ENCODE measurements around the gene PTPRA. TPM values are rescaled to one million over a fixed set of nuclear protein-coding genes. Genes with fewer than 3 reads are reported as not detected.

Gene PTPRA
- total and polyA plus RNA-seq, 9 of the 15 experiments (the other 6 are each of a cell fraction or from before 2014, with no cell fraction given), result 3.4 to 80.5 (median 28.0) TPM

- H3K9me3 ChIP-seq (replicated peaks; ENCODE audit: control insufficient read depth, insufficient read depth, low read depth, low read length), result no peaks in the 10 kb centered on the region
- in situ Hi-C loops (cut with MboI), result loop anchor here (10.0 kb wide), 1 partner anchor 237 kb away; no protein-coding TSS in a partner anchor
These were observed 118.3 kb downstream of the PTPRA start for GRCh38 chr20:2991532-2991931.

DNA sequence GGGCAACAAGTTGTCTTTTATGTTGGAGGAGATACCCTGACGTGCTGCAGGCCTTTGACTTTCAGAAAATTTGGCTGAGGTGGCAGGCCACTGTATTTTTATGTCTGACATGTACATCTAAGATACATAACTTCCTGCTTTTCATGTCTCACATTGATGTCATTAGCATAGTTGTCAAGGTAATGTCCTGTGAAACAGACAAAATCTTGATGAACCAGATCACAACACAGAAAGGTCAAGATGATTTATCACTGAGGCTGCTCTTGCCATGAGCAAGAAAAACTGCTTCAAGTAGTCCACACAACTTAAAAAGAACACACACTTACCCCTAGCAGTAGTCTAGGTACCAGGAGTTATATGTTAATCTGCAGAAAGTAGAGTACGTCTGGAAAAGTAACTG lies 120.0 kb downstream of the PTPRA start:
- Histone ChIP-seq H3K36me3 (ENCODE audit: control insufficient read depth, insufficient read depth, low read length) (peaks cover 61% of the 10 kb centered on the region), H3K4me2 (ENCODE audit: insufficient read depth, low read length) (no peak overlapping the region), H3K27me3 (ENCODE audit: control insufficient read depth in 2 of 2, insufficient read depth in 2 of 2, low read length in 2 of 2) (no peaks in the 10 kb centered on the region), H3K9me3 (replicated peaks; ENCODE audit: control insufficient read depth, insufficient read depth, low read depth, low read length) (no peaks in the 10 kb centered on the region), H2AFZ (ENCODE audit: low read depth, low read length) (no peak overlapping the region), H3K27ac (ENCODE audit: extremely low read depth, low read depth, low read length) (no peak overlapping the region), H3K4me3 (no peak overlapping the region), H3K79me2 (ENCODE audit: control insufficient read depth, insufficient read depth, low read length) (no peaks in the 10 kb centered on the region), H3K4me1 (replicated peaks in 1 of 2; ENCODE audit: control insufficient read depth in 2 of 2, insufficient read depth in 2 of 2, low read length in 2 of 2) (no peaks in the 10 kb centered on the region), H4K20me1 (replicated peaks; ENCODE audit: control insufficient read depth, insufficient read depth, low read length) (no peaks in the 10 kb centered on the region), H3K9me1 (ENCODE audit: control insufficient read depth, insufficient read depth, low read length) (no peaks in the 10 kb centered on the region), H3K9ac (ENCODE audit: insufficient read depth in 1 of 2, low read depth in 2 of 2, low read length in 2 of 2) (no peak overlapping the region)
- no peak for FAIRE-seq
- ChIA-PET POLR2A (no interaction called here), CTCF (ENCODE audit: low intra/inter-chr PET ratio) (no interaction called here)
- DNase-seq (ENCODE audit: extremely low read depth in 1 of 4, low spot score in 3 of 4), result no peak
- WGBS (ENCODE audit: insufficient coverage, low coverage, missing lambda C conversion rate), result 79% methylated on average over 2 of the region's 2 CpGs
- in situ Hi-C loops (cut with MboI) (loop anchor here (10.0 kb wide), 1 partner anchor 238 kb away; no protein-coding TSS in a partner anchor), intact Hi-C loops (cut with micrococcal nuclease) (no loop called here)
- BruUV-seq (replicated peaks), result no TSS peak
- no peak for ATAC-seq
- TF ChIP-seq GATAD2B (IDR thresholded peaks at IDR 0.05; ENCODE audit: borderline replicate concordance) (no peak), ZBTB12 (CRISPR knock-in tag; IDR thresholded peaks at IDR 0.05) (no peak), EP400 (IDR thresholded peaks at IDR 0.05) (no peak), HDGF (IDR thresholded peaks at IDR 0.05) (no peak), CREM (IDR thresholded peaks at IDR 0.05; ENCODE audit: low read depth) (no peak), TARDBP (IDR thresholded peaks at IDR 0.05) (no peak), FOSL1 (tag; conservative IDR thresholded peaks at IDR 0.05) (no peak), ZNF12 (CRISPR knock-in tag; IDR thresholded peaks at IDR 0.05) (no peak)

More at GRCh38 chr20:2991532-2991931, 118.3 kb downstream of the PTPRA start:
- FAIRE-seq, result no peak
- ATAC-seq, result no peak
- CTCF ChIA-PET (ENCODE audit: low intra/inter-chr PET ratio), result no interaction called here
- DNase-seq (ENCODE audit: extremely low read depth in 1 of 4, low spot score in 3 of 4), result peak in 1 of 4 experiments; percentile 11
- Histone ChIP-seq H3K4me1 (replicated peaks in 1 of 2; ENCODE audit: control insufficient read depth in 2 of 2, insufficient read depth in 2 of 2, low read length in 2 of 2) (no peaks in the 10 kb centered on the region), H2AFZ (ENCODE audit: low read depth, low read length) (no peak overlapping the region), H3K36me3 (ENCODE audit: control insufficient read depth, insufficient read depth, low read length) (peaks cover 77% of the 10 kb centered on the region), H3K4me3 (no peak overlapping the region), H4K20me1 (replicated peaks; ENCODE audit: control insufficient read depth, insufficient read depth, low read length) (no peaks in the 10 kb centered on the region), H3K27me3 (ENCODE audit: control insufficient read depth in 2 of 2, insufficient read depth in 2 of 2, low read length in 2 of 2) (no peaks in the 10 kb centered on the region), H3K4me2 (ENCODE audit: insufficient read depth, low read length) (no peak overlapping the region), H3K9me1 (ENCODE audit: control insufficient read depth, insufficient read depth, low read length) (no peaks in the 10 kb centered on the region), H3K79me2 (ENCODE audit: control insufficient read depth, insufficient read depth, low read length) (no peaks in the 10 kb centered on the region), H3K9ac (ENCODE audit: insufficient read depth in 1 of 2, low read depth in 2 of 2, low read length in 2 of 2) (no peak overlapping the region), H3K27ac (ENCODE audit: extremely low read depth, low read depth, low read length) (no peak overlapping the region)
- POLR2A ChIA-PET, result interaction anchor here (0.8 kb wide), 1 partner anchor 21 kb away, joined by 3 read pairs; no protein-coding TSS in a partner anchor
- WGBS (ENCODE audit: insufficient coverage, low coverage, missing lambda C conversion rate), result 85% methylated on average over 5 of the region's 5 CpGs
- TF ChIP-seq RFX1 (IDR thresholded peaks at IDR 0.05), result peak; percentile 53
- TF ChIP-seq, protein P1, sequence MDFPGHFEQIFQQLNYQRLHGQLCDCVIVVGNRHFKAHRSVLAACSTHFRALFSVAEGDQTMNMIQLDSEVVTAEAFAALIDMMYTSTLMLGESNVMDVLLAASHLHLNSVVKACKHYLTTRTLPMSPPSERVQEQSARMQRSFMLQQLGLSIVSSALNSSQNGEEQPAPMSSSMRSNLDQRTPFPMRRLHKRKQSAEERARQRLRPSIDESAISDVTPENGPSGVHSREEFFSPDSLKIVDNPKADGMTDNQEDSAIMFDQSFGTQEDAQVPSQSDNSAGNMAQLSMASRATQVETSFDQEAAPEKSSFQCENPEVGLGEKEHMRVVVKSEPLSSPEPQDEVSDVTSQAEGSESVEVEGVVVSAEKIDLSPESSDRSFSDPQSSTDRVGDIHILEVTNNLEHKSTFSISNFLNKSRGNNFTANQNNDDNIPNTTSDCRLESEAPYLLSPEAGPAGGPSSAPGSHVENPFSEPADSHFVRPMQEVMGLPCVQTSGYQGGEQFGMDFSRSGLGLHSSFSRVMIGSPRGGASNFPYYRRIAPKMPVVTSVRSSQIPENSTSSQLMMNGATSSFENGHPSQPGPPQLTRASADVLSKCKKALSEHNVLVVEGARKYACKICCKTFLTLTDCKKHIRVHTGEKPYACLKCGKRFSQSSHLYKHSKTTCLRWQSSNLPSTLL (IDR thresholded peaks at IDR 0.05), result no peak
- no peak for TF ChIP-seq KHSRP (IDR thresholded peaks at IDR 0.05)
- no TSS peak for BruUV-seq (replicated peaks)
- intact Hi-C loops (cut with micrococcal nuclease), result no loop called here

Measured in K562 (cell line).